Left lung (tissue), 10 donors: ENCODE results near the gene HOMER2. TPM values are rescaled to one million over a fixed set of nuclear protein-coding genes. Genes with fewer than 3 reads are reported as not detected.

Experiments
- ATAC-seq: fragments of 200-7000 bp; cut with Tn5 transposase; one replicate; pipeline ENCODE4 v1.9.1; 2020; ENCODE audit warnings: moderate library complexity
- DNase-seq, 4 donors: peaks; one replicate each; pipeline ENCODE4 v3.0.0-alpha.2; 2013 to 2020
- H3K27ac ChIP-seq, 2 donors: fragments of 200-600 bp; sonication (generic) in 1 of 2; one replicate each; pipeline versions ENCODE4 v1.5.0 to v1.8.0; 2020 to 2021
- H3K27me3 ChIP-seq, 2 donors: fragments of 200-600 bp; sonication (generic) in 1 of 2; one replicate each; pipeline versions ENCODE4 v1.5.0 to v1.8.0; 2020 to 2021
- H3K36me3 ChIP-seq, 2 donors: fragments of 200-600 bp; sonication (generic) in 1 of 2; one replicate each; pipeline versions ENCODE4 v1.5.0 to v1.8.0; 2020 to 2021
- H3K4me1 ChIP-seq, 2 donors: fragments of 200-600 bp; one replicate each; pipeline ENCODE4 v1.8.0; 2021
- H3K4me3 ChIP-seq, 2 donors: fragments of 200-600 bp; sonication (generic) in 1 of 2; one replicate each; pipeline versions ENCODE4 v1.5.0 to v1.8.0; 2020 to 2021; ENCODE audit warnings: mild to moderate bottlenecking in 1 of 2
- H3K9me3 ChIP-seq, 2 donors: fragments of 200-600 bp; sonication (generic) in 1 of 2; one replicate each; pipeline versions ENCODE4 v1.5.0 to v1.8.0; 2020 to 2021
- intact Hi-C, 2 donors: fragments of 100-400 bp; cut with DNase I; formaldehyde crosslinking; loops; one replicate each; pipeline versions ENCODE4 v1.11.2 to v1.14.2; 2022
- polyA plus RNA-seq, 6 donors: library from polyadenylated mRNA; unstranded; fragments of 120-200 nt; gene quantifications; one replicate each; pipeline ENCODE4 v1.2.1, GENCODE V29; 2013; ENCODE audit not compliant: insufficient read length in 6 of 6
- total RNA-seq, 2 donors: library from RNA; stranded (reverse); fragmentation: NEBNext Ultra II Directional; extraction: Animal tissue kit (Norgen Biotek cat#: 25700); gene quantifications; one replicate each; pipeline ENCODE4 v1.2.1, GENCODE V29; 2021
- TF ChIP-seq, protein P1 (sequence below), 2 donors: fragments of 200-600 bp; sonication (generic) in 1 of 2; IDR thresholded peaks; one replicate each; pipeline versions ENCODE4 v1.5.0 to v1.8.0; 2021; ENCODE audit warnings: antibody characterized with exemption in 2 of 2
- donor health status: DM: no; HTN: yes; CAD: no.
- donor health status: DM: no; HTN: no; CAD: no.

The HOMER2 gene
- total and polyA plus RNA-seq, 8 donors = 17.3 to 22.4 (median 19.0) TPM

DNA sequence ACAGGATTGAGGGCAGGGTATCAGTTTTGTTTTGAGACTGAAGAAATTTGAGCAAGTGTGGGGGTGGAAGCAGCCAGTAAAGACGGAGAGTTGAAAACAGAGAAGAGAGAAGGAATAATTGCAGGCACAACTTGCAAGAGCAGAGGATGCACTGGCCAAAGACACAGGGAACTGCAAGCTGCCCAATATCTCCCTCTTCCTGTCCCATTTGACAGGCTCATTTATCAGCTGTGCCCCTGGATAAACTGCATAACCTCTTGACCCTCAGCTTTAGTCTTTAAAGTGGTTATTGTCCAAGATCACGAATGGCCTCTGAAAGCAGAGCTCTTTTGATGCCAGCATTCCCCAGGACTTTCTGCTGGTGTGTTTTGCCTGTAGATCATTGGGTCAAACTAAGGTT, 28.5 kb upstream of the HOMER2 start:
- Histone ChIP-seq H3K4me1 (peaks cover 0 to 7% of the 10 kb centered on the region in 2 donors), H3K36me3 (no peaks in the 10 kb centered on the region), H3K4me3 (no peak overlapping the region), H3K9me3 (no peaks in the 10 kb centered on the region), H3K27me3 (no peaks in the 10 kb centered on the region), H3K27ac (no peak overlapping the region)
- TF ChIP-seq, protein P1, sequence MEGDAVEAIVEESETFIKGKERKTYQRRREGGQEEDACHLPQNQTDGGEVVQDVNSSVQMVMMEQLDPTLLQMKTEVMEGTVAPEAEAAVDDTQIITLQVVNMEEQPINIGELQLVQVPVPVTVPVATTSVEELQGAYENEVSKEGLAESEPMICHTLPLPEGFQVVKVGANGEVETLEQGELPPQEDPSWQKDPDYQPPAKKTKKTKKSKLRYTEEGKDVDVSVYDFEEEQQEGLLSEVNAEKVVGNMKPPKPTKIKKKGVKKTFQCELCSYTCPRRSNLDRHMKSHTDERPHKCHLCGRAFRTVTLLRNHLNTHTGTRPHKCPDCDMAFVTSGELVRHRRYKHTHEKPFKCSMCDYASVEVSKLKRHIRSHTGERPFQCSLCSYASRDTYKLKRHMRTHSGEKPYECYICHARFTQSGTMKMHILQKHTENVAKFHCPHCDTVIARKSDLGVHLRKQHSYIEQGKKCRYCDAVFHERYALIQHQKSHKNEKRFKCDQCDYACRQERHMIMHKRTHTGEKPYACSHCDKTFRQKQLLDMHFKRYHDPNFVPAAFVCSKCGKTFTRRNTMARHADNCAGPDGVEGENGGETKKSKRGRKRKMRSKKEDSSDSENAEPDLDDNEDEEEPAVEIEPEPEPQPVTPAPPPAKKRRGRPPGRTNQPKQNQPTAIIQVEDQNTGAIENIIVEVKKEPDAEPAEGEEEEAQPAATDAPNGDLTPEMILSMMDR (IDR thresholded peaks at IDR 0.05) = no peak
- intact Hi-C loops = no loop called here
- DNase-seq (no peak), ATAC-seq (no peak)

DNA sequence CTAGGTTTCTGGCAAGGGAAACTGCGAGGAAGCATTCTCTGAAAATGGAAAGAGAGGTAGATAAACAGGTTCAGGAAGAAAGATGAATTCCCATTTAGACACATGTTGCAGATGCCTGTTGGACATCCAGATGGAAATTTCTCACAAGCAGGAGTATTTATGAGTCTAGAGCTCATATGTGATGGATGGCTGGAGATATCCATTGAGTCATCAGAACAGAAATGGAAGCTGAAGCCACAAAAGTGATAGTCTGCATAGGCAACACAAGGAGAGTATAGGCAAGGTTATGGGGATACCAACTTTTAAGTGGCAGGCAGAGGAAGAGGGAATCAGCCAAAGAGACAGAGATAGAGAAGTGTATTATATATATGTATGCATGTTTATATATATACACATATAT, 27.2 kb upstream of the HOMER2 start:
- Histone ChIP-seq H3K27me3 (no peaks in the 10 kb centered on the region), H3K9me3 (no peaks in the 10 kb centered on the region), H3K4me1 (no peaks in the 10 kb centered on the region), H3K4me3 (no peak overlapping the region), H3K36me3 (no peaks in the 10 kb centered on the region), H3K27ac (no peak overlapping the region)
- TF ChIP-seq, protein P1 (IDR thresholded peaks at IDR 0.05) = no peak
- intact Hi-C loops = no loop called here
- DNase-seq (no peak), ATAC-seq (no peak)

DNA sequence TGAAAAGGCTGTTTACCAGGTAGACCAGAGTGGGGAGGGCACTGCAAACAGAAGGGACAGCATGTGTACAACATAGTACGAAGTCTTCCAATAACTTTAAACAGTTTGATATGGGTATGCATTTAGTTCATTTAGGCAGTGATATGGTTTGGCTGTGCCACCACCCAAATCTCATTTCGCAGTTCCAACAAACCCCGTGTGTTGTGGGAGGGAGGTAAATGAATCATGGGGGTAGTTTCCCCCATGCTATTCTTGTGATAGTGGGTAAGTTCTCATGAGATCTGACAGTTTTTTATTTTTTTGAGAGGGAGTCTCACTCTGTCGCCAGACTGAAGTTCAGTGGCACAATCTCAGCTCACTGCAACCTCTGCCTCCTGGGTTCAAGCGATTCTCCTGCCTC, 25.9 kb upstream of the HOMER2 start:
- H3K27ac ChIP-seq = no peak overlapping the region
- ATAC-seq (no peak), DNase-seq (no peak)
- intact Hi-C loops = no loop called here
- no peak overlapping the region for H3K4me3 ChIP-seq
- no peaks in the 10 kb centered on the region for H3K4me1 ChIP-seq
- TF ChIP-seq, protein P1 (IDR thresholded peaks at IDR 0.05) = no peak
- H3K27me3 ChIP-seq = no peaks in the 10 kb centered on the region
- H3K36me3 ChIP-seq = no peaks in the 10 kb centered on the region
- no peaks in the 10 kb centered on the region for H3K9me3 ChIP-seq

DNA sequence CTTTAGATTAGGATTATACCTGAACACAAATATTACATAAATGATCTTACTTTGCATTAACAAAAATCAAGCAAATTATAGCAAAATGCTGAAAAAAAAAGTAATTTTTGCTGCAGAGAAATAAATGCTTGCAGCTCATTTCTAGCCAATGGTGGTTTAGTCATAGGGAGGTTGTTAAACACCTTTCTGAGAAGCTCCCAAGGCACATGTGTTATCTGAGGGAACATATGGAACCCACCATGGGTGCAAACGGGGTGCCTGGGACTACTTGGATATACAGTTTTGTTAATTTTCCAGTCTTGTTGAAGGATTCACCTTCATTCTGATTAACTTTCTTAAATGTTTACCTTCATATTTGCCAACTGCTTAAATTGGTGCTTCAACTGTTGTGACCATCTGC, 24.6 kb upstream of the HOMER2 start:
- ATAC-seq (no peak), DNase-seq (no peak)
- Histone ChIP-seq H3K36me3 (no peaks in the 10 kb centered on the region), H3K9me3 (no peaks in the 10 kb centered on the region), H3K4me1 (no peaks in the 10 kb centered on the region), H3K4me3 (no peak overlapping the region), H3K27me3 (no peaks in the 10 kb centered on the region), H3K27ac (no peak overlapping the region)
- intact Hi-C loops = no loop called here
- TF ChIP-seq, protein P1 (IDR thresholded peaks at IDR 0.05) = no peak

DNA sequence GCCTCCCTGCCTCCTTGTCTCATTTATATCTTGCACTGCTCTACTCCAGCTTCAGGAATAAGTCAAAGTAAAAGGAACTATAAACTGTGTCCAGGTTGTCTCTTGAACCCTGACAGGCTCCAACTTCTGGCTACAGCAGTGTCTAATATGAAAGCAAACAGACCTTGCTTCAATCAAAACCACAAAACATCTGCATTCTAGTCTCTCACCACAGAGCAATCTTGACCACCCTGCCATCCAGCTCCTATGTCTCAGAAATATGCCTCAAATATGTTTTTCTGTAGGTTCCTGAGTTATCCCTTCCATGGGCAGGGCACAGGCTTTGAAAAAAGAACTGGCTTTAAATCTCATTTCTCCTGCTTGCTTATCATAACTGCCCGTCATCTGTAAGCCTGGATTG, 20.5 kb upstream of the HOMER2 start:
- intact Hi-C loops = no loop called here
- no peak overlapping the region for H3K4me3 ChIP-seq
- TF ChIP-seq, protein P1 (IDR thresholded peaks at IDR 0.05) = no peak
- H3K9me3 ChIP-seq = no peaks in the 10 kb centered on the region
- H3K4me1 ChIP-seq = no peaks in the 10 kb centered on the region
- ATAC-seq (no peak), DNase-seq (no peak)
- H3K27ac ChIP-seq = no peak overlapping the region
- H3K27me3 ChIP-seq = no peaks in the 10 kb centered on the region
- H3K36me3 ChIP-seq = no peaks in the 10 kb centered on the region
